ENCODE data around the gene IL17RE. TPM values are rescaled to one million over a fixed set of nuclear protein-coding genes. Genes with fewer than 3 reads are reported as not detected.
A peak's percentile ranks its signal among the peaks of the same experiment; 100 is the strongest.
"Not testable (repeated sequence)": the region's sequence is repeated elsewhere in the genome, so short reads cannot be mapped to it uniquely, and the experiment has no call there.

The IL17RE gene
- total and polyA plus RNA-seq, 5 donors from 2014 or later: 0.31 to 4.3 (median 0.33) TPM; not detected in 1

GRCh38 chr3:9933561-9934234, 31.1 kb downstream of the IL17RE start, which contains the start of gene CRELD1:
Gene CRELD1, plus strand, starts transcription at chr3:9933834. Its CDS starts 605 bp downstream, at chr3:9934439.
- peaks cover 36% of the 10 kb centered on the region for H3K4me1 ChIP-seq (ENCODE audit: control insufficient read depth, insufficient read depth, low read length, poor library complexity, severe bottlenecking)
- H3K4me3 Mint-ChIP-seq: peak within 1 kb of the TSS; percentile 92 to 100 (median 98)
- peak within 1 kb of the TSS; percentile 98 to 100 (median 100) for H3K27ac Mint-ChIP-seq
- peak; percentile 83 to 86 for ATAC-seq (ENCODE audit: low read depth in 2 of 2)
- no peaks in the 10 kb centered on the region for H3K9me3 Mint-ChIP-seq
- peak; percentile 95 to 98 (median 97) for DNase-seq
- peaks cover 13% of the 10 kb centered on the region for H3K36me3 Mint-ChIP-seq
- peak within 1 kb of the TSS; percentile 98 for H3K27ac ChIP-seq (ENCODE audit: insufficient read depth, low read length, poor library complexity, severe bottlenecking)
- no peaks in the 10 kb centered on the region for H3K27me3 ChIP-seq (ENCODE audit: control insufficient read depth, insufficient read depth, low read length)
- H3K4me1 Mint-ChIP-seq: peaks cover 12 to 49% (median 31%) of the 10 kb centered on the region in 4 donors
- no peaks in the 10 kb centered on the region for H3K27me3 Mint-ChIP-seq
- peak within 1 kb of the TSS; percentile 89 for H3K4me3 ChIP-seq (ENCODE audit: low read depth, low read length)
- no peaks in the 10 kb centered on the region for H3K9me3 ChIP-seq (ENCODE audit: control insufficient read depth in 2 of 2, low read length in 2 of 2)
- peaks cover 12% of the 10 kb centered on the region for H3K36me3 ChIP-seq (ENCODE audit: control insufficient read depth, insufficient read depth, low read length)

- peaks cover 13% of the 10 kb centered on the region for H3K36me3 Mint-ChIP-seq
- DNase-seq (peak in 1 of 3 donors; percentile 34), ATAC-seq (ENCODE audit: low read depth in 2 of 2) (no peak)
- H3K4me1 Mint-ChIP-seq: peaks cover 12 to 49% (median 31%) of the 10 kb centered on the region in 4 donors
- peak overlapping the region; percentile 89 for H3K4me3 ChIP-seq (ENCODE audit: low read depth, low read length)
- no peaks in the 10 kb centered on the region for H3K9me3 ChIP-seq (ENCODE audit: control insufficient read depth in 2 of 2, low read length in 2 of 2)
- H3K27ac Mint-ChIP-seq: peak overlapping the region; percentile 98 to 100 (median 100)
- no peaks in the 10 kb centered on the region for H3K27me3 ChIP-seq (ENCODE audit: control insufficient read depth, insufficient read depth, low read length)
- H3K27me3 Mint-ChIP-seq: no peaks in the 10 kb centered on the region
- H3K27ac ChIP-seq (ENCODE audit: insufficient read depth, low read length, poor library complexity, severe bottlenecking): peak overlapping the region; percentile 98
- H3K9me3 Mint-ChIP-seq: no peaks in the 10 kb centered on the region
- H3K36me3 ChIP-seq (ENCODE audit: control insufficient read depth, insufficient read depth, low read length): peaks cover 12% of the 10 kb centered on the region
- H3K4me1 ChIP-seq (ENCODE audit: control insufficient read depth, insufficient read depth, low read length, poor library complexity, severe bottlenecking): peaks cover 36% of the 10 kb centered on the region
- peak overlapping the region; percentile 92 to 100 (median 98) for H3K4me3 Mint-ChIP-seq
Observed at GRCh38 chr3:9934235-9934621, 31.6 kb downstream of the IL17RE start.

GRCh38 chr3:9934993-9935392, 32.3 kb downstream of the IL17RE start:
- ATAC-seq (ENCODE audit: low read depth in 2 of 2) (no peak), DNase-seq (peak in 1 of 3 donors; percentile 18)
- H3K9me3 Mint-ChIP-seq: no peaks in the 10 kb centered on the region
- H3K4me1 ChIP-seq (ENCODE audit: control insufficient read depth, insufficient read depth, low read length, poor library complexity, severe bottlenecking): peaks cover 36% of the 10 kb centered on the region
- H3K4me1 Mint-ChIP-seq: peaks cover 12 to 49% (median 31%) of the 10 kb centered on the region in 4 donors
- peaks cover 13% of the 10 kb centered on the region for H3K36me3 Mint-ChIP-seq
- no peaks in the 10 kb centered on the region for H3K27me3 Mint-ChIP-seq
- H3K9me3 ChIP-seq (ENCODE audit: control insufficient read depth in 2 of 2, low read length in 2 of 2): no peaks in the 10 kb centered on the region
- H3K27ac ChIP-seq (ENCODE audit: insufficient read depth, low read length, poor library complexity, severe bottlenecking): peak overlapping the region; percentile 98
- H3K4me3 Mint-ChIP-seq: peak overlapping the region; percentile 92 to 100 (median 98)
- H3K36me3 ChIP-seq (ENCODE audit: control insufficient read depth, insufficient read depth, low read length): peaks cover 12% of the 10 kb centered on the region
- H3K27me3 ChIP-seq (ENCODE audit: control insufficient read depth, insufficient read depth, low read length): no peaks in the 10 kb centered on the region
- peak overlapping the region; percentile 89 for H3K4me3 ChIP-seq (ENCODE audit: low read depth, low read length)
- H3K27ac Mint-ChIP-seq: peak overlapping the region; percentile 98 to 100 (median 100)

- H3K27ac Mint-ChIP-seq: peak overlapping the region in 1 of 3 donors; percentile 100
- Histone ChIP-seq H3K4me3 (ENCODE audit: low read depth, low read length) (no peak overlapping the region), H3K27me3 (ENCODE audit: control insufficient read depth, insufficient read depth, low read length) (no peaks in the 10 kb centered on the region), H3K9me3 (ENCODE audit: control insufficient read depth in 2 of 2, low read length in 2 of 2) (no peaks in the 10 kb centered on the region), H3K27ac (ENCODE audit: insufficient read depth, low read length, poor library complexity, severe bottlenecking) (no peak overlapping the region), H3K36me3 (ENCODE audit: control insufficient read depth, insufficient read depth, low read length) (peaks cover 12% of the 10 kb centered on the region), H3K4me1 (ENCODE audit: control insufficient read depth, insufficient read depth, low read length, poor library complexity, severe bottlenecking) (peaks cover 36% of the 10 kb centered on the region)
- H3K4me3 Mint-ChIP-seq: peak overlapping the region in 3 of 4 donors; percentile 92 to 100 (median 97)
- peaks cover 12 to 44% (median 29%) of the 10 kb centered on the region in 4 donors for H3K4me1 Mint-ChIP-seq
- no peaks in the 10 kb centered on the region for H3K9me3 Mint-ChIP-seq
- DNase-seq (no peak), ATAC-seq (ENCODE audit: low read depth in 2 of 2) (no peak)
- H3K27me3 Mint-ChIP-seq: no peaks in the 10 kb centered on the region
- peaks cover 13% of the 10 kb centered on the region for H3K36me3 Mint-ChIP-seq
Observed at GRCh38 chr3:9935966-9936510, 33.4 kb downstream of the IL17RE start.

GRCh38 chr3:9937486-9938238, 35.0 kb downstream of the IL17RE start:
- Mint-ChIP-seq H3K27ac (no peak overlapping the region), H3K27me3 (no peaks in the 10 kb centered on the region), H3K9me3 (no peaks in the 10 kb centered on the region), H3K4me3 (no peak overlapping the region), H3K36me3 (peaks cover 21% of the 10 kb centered on the region), H3K4me1 (peaks cover 12 to 32% (median 23%) of the 10 kb centered on the region in 4 donors)
- Histone ChIP-seq H3K27ac (ENCODE audit: insufficient read depth, low read length, poor library complexity, severe bottlenecking) (no peak overlapping the region), H3K27me3 (ENCODE audit: control insufficient read depth, insufficient read depth, low read length) (no peaks in the 10 kb centered on the region), H3K9me3 (ENCODE audit: control insufficient read depth in 2 of 2, low read length in 2 of 2) (no peaks in the 10 kb centered on the region), H3K36me3 (ENCODE audit: control insufficient read depth, insufficient read depth, low read length) (peaks cover 12% of the 10 kb centered on the region), H3K4me1 (ENCODE audit: control insufficient read depth, insufficient read depth, low read length, poor library complexity, severe bottlenecking) (peaks cover 28% of the 10 kb centered on the region), H3K4me3 (ENCODE audit: low read depth, low read length) (no peak overlapping the region)
- DNase-seq: no peak
- no peak for ATAC-seq (ENCODE audit: low read depth in 2 of 2)

GRCh38 chr3:9938966-9939365, 36.3 kb downstream of the IL17RE start:
- DNase-seq (no peak), ATAC-seq (ENCODE audit: low read depth in 2 of 2) (no peak)
- Histone ChIP-seq H3K9me3 (ENCODE audit: control insufficient read depth in 2 of 2, low read length in 2 of 2) (no peaks in the 10 kb centered on the region), H3K4me3 (ENCODE audit: low read depth, low read length) (no peak overlapping the region), H3K36me3 (ENCODE audit: control insufficient read depth, insufficient read depth, low read length) (peaks cover 12% of the 10 kb centered on the region), H3K27ac (ENCODE audit: insufficient read depth, low read length, poor library complexity, severe bottlenecking) (no peak overlapping the region), H3K27me3 (ENCODE audit: control insufficient read depth, insufficient read depth, low read length) (no peaks in the 10 kb centered on the region), H3K4me1 (ENCODE audit: control insufficient read depth, insufficient read depth, low read length, poor library complexity, severe bottlenecking) (peaks cover 17% of the 10 kb centered on the region)
- Mint-ChIP-seq H3K27ac (peak overlapping the region in 1 of 3 donors; percentile 63), H3K4me3 (no peak overlapping the region), H3K4me1 (peaks cover 12 to 27% (median 20%) of the 10 kb centered on the region in 4 donors), H3K27me3 (no peaks in the 10 kb centered on the region), H3K9me3 (no peaks in the 10 kb centered on the region), H3K36me3 (peaks cover 21% of the 10 kb centered on the region)

- H3K27me3 ChIP-seq (ENCODE audit: control insufficient read depth, insufficient read depth, low read length); DNase-seq; ATAC-seq (ENCODE audit: low read depth in 2 of 2); H3K27ac Mint-ChIP-seq; H3K4me3 ChIP-seq (ENCODE audit: low read depth, low read length); H3K27me3 Mint-ChIP-seq; H3K9me3 Mint-ChIP-seq; H3K4me3 Mint-ChIP-seq; H3K4me1 ChIP-seq (ENCODE audit: control insufficient read depth, insufficient read depth, low read length, poor library complexity, severe bottlenecking); H3K9me3 ChIP-seq (ENCODE audit: control insufficient read depth in 2 of 2, low read length in 2 of 2); H3K27ac ChIP-seq (ENCODE audit: insufficient read depth, low read length, poor library complexity, severe bottlenecking): not testable (repeated sequence)
- H3K36me3 ChIP-seq (ENCODE audit: control insufficient read depth, insufficient read depth, low read length): peaks cover 12% of the 10 kb centered on the region
- Mint-ChIP-seq H3K36me3 (peaks cover 21% of the 10 kb centered on the region), H3K4me1 (peaks cover 9 to 18% (median 12%) of the 10 kb centered on the region in 4 donors)
Observed at GRCh38 chr3:9939906-9940305, 37.3 kb downstream of the IL17RE start.
